Erythroblast (primary cell): Measurements from ENCODE around the gene SAC3D1.

Experiments
- GATA1 ChIP-seq: IDR thresholded peaks from 2 replicates; pipeline ENCODE4 v1.6.1; 2011; ENCODE audit warnings: low read depth, mild to moderate bottlenecking, control low read depth, low read length, moderate library complexity
- POLR2A ChIP-seq: IDR thresholded peaks from 2 replicates; pipeline ENCODE4 v1.6.1; 2011; ENCODE audit warnings: mild to moderate bottlenecking, low read length

GRCh38 chr11:65019824-65020223 lies 21.2 kb upstream of the SAC3D1 start:
- no peak for TF ChIP-seq POLR2A
- TF ChIP-seq GATA1, result no peak
